PC-3 (cell line): ENCODE data around the gene SNED1. TPM values are rescaled to one million over a fixed set of nuclear protein-coding genes. Genes with fewer than 3 reads are reported as not detected.

Experiments used
- ATAC-seq: fragments of 200-7000 bp; cut with Tn5 transposase; 2 replicates; pipeline ENCODE4 v1.9.1; 2020; ENCODE audit warnings: mild to moderate bottlenecking, moderate library complexity
- BruUV-seq: library from RNA; stranded (reverse); fragments of 400-500 nt; replicated peaks from 2 replicates; lab custom pipeline; 2021; lab: Mats Ljungman, UMichigan
- CTCF ChIA-PET: fragments of 300-600 bp; sonication (Branson Sonifier 250); formaldehyde crosslinking; loops from one replicate; lab custom pipeline; 2022; ENCODE audit warnings: antibody characterized with exemption; lab: Charles Lee
- POLR2A ChIA-PET: fragments of 300-600 bp; sonication (Branson Sonifier 250); formaldehyde crosslinking; loops from one replicate; lab custom pipeline; 2022; ENCODE audit warnings: antibody characterized with exemption; ENCODE audit not compliant: unreplicated experiment; lab: Charles Lee
- DNase-seq: peaks from one replicate; pipeline ENCODE4 v3.0.0-alpha.2; 2015
- H2AFZ ChIP-seq: fragments of 300-600 bp; sonication (generic); 2 replicates; pipeline ENCODE4 v1.6.0; 2016; ENCODE audit warnings: antibody characterized with exemption, low read length
- H3F3A ChIP-seq: fragments of 300-600 bp; sonication (generic); one replicate; pipeline ENCODE4 v1.6.0; 2017; ENCODE audit warnings: antibody characterized with exemption, low read length, control low read depth, mild to moderate bottlenecking; ENCODE audit not compliant: unreplicated experiment
- H3K27ac ChIP-seq: fragments of 300-600 bp; sonication (generic); 2 replicates; pipeline ENCODE4 v1.5.1; 2016; ENCODE audit warnings: mild to moderate bottlenecking, low read length
- H3K27me3 ChIP-seq: fragments of 300-600 bp; sonication (generic); 2 replicates; pipeline ENCODE4 v1.6.1; 2016; ENCODE audit warnings: low read length, mixed read lengths
- H3K36me3 ChIP-seq: fragments of 300-600 bp; sonication (generic); 2 replicates; pipeline ENCODE4 v1.6.1; 2016; ENCODE audit warnings: low read depth, mixed run types, low read length, mixed read lengths
- H3K4me1 ChIP-seq: fragments of 300-600 bp; sonication (generic); 2 replicates; pipeline ENCODE4 v1.5.1; 2016; ENCODE audit warnings: low read length; ENCODE audit not compliant: insufficient read depth
- H3K4me2 ChIP-seq: fragments of 300-600 bp; sonication (generic); 2 replicates; pipeline ENCODE4 v1.6.0; 2016; ENCODE audit warnings: low read length
- H3K4me3 ChIP-seq: fragments of 300-600 bp; sonication (generic); 2 replicates; pipeline ENCODE4 v1.5.1; 2016; ENCODE audit warnings: mild to moderate bottlenecking, low read length, mixed read lengths
- H3K79me2 ChIP-seq: fragments of 300-600 bp; sonication (generic); 2 replicates; pipeline ENCODE4 v1.6.1; 2017; ENCODE audit warnings: low read length, mixed read lengths
- H3K9ac ChIP-seq: fragments of 300-600 bp; sonication (generic); 2 replicates; pipeline ENCODE4 v1.6.0; 2016; ENCODE audit warnings: mild to moderate bottlenecking, low read length
- H3K9me2 ChIP-seq: fragments of 300-600 bp; sonication (generic); replicated peaks from 2 replicates; pipeline ENCODE4 v1.6.1; 2016; ENCODE audit warnings: mixed run types, low read length, mixed read lengths
- H3K9me3 ChIP-seq: fragments of 300-600 bp; sonication (generic); 2 replicates; pipeline ENCODE4 v1.6.1; 2016; ENCODE audit warnings: low read length, mixed read lengths
- H4K20me1 ChIP-seq: fragments of 300-600 bp; sonication (generic); 2 replicates; pipeline ENCODE4 v1.6.1; 2016; ENCODE audit warnings: low read length, mixed read lengths
- EZH2 ChIP-seq: fragments of 300-600 bp; sonication (generic); IDR thresholded peaks from one replicate; pipeline ENCODE4 v1.6.1; 2017; ENCODE audit warnings: antibody characterized with exemption, mild to moderate bottlenecking, low read length; ENCODE audit not compliant: unreplicated experiment
- EZH2phosphoT487 ChIP-seq: fragments of 300-600 bp; sonication (generic); IDR thresholded peaks from 2 replicates; pipeline ENCODE4 v1.6.1; 2018; ENCODE audit warnings: mild to moderate bottlenecking, antibody characterized with exemption, low read length, borderline replicate concordance
- intact Hi-C: fragments of 100-400 bp; cut with micrococcal nuclease; formaldehyde crosslinking; loops from 2 replicates; pipeline ENCODE4 v1.9.0; 2023
- total RNA-seq: library from RNA; depleted of rRNA; stranded (reverse); fragments of >200 nt; gene quantifications from 2 replicates; pipeline ENCODE4 v1.2.3, GENCODE V29; 2014
- TF ChIP-seq, protein P1 (sequence below): fragments of 300-600 bp; sonication (generic); conservative IDR thresholded peaks from 2 replicates; pipeline ENCODE4 v1.5.1; 2017; ENCODE audit warnings: antibody characterized with exemption, low read depth, mild to moderate bottlenecking, low read length

The SNED1 gene
- total RNA-seq, 1 experiment from 2014 or later, result 0.66 TPM

DNA sequence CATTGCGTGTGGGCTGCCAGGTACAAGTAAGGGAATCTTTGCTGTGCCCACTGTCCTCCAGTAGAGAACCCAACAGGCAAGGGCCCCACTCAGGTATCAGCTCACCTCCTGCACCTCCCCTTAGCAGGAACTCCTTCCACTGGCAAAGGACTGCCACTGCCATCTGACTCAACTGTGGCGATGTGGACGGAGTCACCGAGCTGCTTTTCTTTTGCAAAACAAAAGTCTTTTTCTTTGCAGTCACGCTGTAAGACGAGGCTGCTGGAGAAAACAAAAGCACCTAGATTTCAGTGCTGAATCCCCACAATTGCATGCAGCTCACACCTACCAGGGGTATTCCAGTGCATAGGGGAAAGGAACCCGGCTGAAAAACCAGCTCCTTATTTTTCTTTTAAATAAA is 95.8 kb downstream of the SNED1 start:
- H3K9me2 ChIP-seq, result no peaks in the 10 kb centered on the region
- CTCF ChIA-PET, result no interaction called here

DNA sequence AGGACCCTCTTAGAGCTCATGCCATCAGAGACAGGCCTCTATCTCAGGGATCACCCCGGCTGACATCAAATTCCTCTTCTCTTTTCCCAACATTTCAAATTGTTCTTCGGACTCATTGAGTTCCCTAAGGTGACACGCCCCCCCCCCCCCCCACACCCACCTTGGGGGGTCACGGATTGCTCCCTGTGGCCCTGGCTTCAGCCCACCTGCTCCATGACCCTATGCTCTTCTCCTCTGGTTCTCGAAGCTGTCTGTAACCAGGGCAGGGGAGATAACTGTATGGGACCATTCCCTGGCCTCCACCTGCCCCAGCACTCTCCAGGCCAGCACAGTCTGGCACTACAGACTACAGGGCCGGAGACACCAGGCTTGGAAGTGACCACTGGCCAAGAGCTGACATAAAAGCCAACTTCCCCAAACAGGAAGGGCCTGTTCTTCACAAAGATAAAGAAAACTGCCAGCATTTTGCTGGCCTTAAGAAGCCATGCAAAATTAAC is 96.6 kb downstream of the SNED1 start:
- POLR2A ChIA-PET, result no interaction called here
- no peak for TF ChIP-seq EZH2
- TF ChIP-seq, protein P1, sequence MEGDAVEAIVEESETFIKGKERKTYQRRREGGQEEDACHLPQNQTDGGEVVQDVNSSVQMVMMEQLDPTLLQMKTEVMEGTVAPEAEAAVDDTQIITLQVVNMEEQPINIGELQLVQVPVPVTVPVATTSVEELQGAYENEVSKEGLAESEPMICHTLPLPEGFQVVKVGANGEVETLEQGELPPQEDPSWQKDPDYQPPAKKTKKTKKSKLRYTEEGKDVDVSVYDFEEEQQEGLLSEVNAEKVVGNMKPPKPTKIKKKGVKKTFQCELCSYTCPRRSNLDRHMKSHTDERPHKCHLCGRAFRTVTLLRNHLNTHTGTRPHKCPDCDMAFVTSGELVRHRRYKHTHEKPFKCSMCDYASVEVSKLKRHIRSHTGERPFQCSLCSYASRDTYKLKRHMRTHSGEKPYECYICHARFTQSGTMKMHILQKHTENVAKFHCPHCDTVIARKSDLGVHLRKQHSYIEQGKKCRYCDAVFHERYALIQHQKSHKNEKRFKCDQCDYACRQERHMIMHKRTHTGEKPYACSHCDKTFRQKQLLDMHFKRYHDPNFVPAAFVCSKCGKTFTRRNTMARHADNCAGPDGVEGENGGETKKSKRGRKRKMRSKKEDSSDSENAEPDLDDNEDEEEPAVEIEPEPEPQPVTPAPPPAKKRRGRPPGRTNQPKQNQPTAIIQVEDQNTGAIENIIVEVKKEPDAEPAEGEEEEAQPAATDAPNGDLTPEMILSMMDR, result no peak
- no peak for TF ChIP-seq EZH2phosphoT487
- BruUV-seq, result no TSS peak

More for the DNA sequence above, 95.8 kb downstream of the SNED1 start:
- H3K27ac ChIP-seq, result no peak overlapping the region
- TF ChIP-seq, protein P1, result no peak
- TF ChIP-seq EZH2phosphoT487, result no peak
- DNase-seq (no peak), ATAC-seq (no peak)
- no peaks in the 10 kb centered on the region for H3K79me2 ChIP-seq
- intact Hi-C loops, result no loop called here
- H2AFZ ChIP-seq, result no peak overlapping the region
- H3K4me1 ChIP-seq, result no peaks in the 10 kb centered on the region
- no TSS peak for BruUV-seq
- no peak overlapping the region for H3K9ac ChIP-seq
- POLR2A ChIA-PET, result no interaction called here
- no peaks in the 10 kb centered on the region for H3K9me3 ChIP-seq
- H4K20me1 ChIP-seq, result no peaks in the 10 kb centered on the region
- H3F3A ChIP-seq, result no peaks in the 10 kb centered on the region
- H3K4me3 ChIP-seq, result no peak overlapping the region
- no peak overlapping the region for H3K4me2 ChIP-seq
- no peaks in the 10 kb centered on the region for H3K27me3 ChIP-seq
- H3K36me3 ChIP-seq, result no peaks in the 10 kb centered on the region

DNA sequence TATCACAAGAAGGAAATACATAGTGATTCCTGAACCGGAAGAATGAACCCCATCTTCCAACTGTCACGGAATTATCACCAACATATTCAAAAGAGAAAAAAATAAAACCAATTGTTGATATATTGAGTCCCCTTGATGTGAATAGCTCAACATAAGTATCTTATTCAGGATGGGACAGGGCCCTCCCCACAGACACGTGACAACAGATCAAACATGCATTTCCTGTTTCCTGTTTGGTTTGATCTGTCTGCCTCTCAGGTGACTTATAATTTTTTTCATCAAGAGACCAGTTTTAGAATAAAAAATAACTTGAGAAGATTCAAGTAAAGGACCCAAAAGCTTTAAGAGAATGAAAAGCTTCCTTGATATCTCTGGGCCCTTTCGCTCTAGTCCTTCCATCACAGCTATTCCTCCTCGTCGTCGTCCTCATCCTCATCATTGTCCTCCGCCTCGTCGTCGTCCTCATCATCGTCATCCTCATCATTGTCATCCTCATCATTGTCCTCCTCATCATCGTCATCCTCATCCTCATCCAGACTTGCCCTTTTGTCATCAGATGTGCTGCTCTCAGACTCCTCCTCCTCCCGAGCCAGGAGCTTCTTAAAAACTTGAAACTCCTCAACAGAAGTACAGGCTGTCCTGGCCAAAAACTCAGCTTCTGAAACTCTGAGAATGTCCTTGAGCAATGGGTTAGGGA is 97.3 kb downstream of the SNED1 start:
- Histone ChIP-seq H3K9me2 (no peaks in the 10 kb centered on the region), H3K4me3 (no peak overlapping the region), H2AFZ (no peak overlapping the region), H3K36me3 (no peaks in the 10 kb centered on the region), H3K79me2 (peaks cover 3% of the 10 kb centered on the region), H3K4me2 (no peak overlapping the region), H3K27ac (no peak overlapping the region), H3K4me1 (no peaks in the 10 kb centered on the region), H3K9me3 (no peaks in the 10 kb centered on the region), H3K27me3 (no peaks in the 10 kb centered on the region), H4K20me1 (no peaks in the 10 kb centered on the region), H3F3A (no peaks in the 10 kb centered on the region), H3K9ac (no peak overlapping the region)
- POLR2A ChIA-PET, result no interaction called here
- CTCF ChIA-PET, result no interaction called here
- TF ChIP-seq EZH2, result no peak
- TF ChIP-seq EZH2phosphoT487, result no peak
- TF ChIP-seq, protein P1, result no peak
- no TSS peak for BruUV-seq
- intact Hi-C loops, result no loop called here
- no peak for ATAC-seq
- no peak for DNase-seq

More for the DNA sequence above, 96.6 kb downstream of the SNED1 start:
- no peaks in the 10 kb centered on the region for H3F3A ChIP-seq
- H3K4me2 ChIP-seq, result no peak overlapping the region
- no peaks in the 10 kb centered on the region for H3K4me1 ChIP-seq
- no peak overlapping the region for H3K4me3 ChIP-seq
- H3K79me2 ChIP-seq, result no peaks in the 10 kb centered on the region
- H3K36me3 ChIP-seq, result no peaks in the 10 kb centered on the region
- no peaks in the 10 kb centered on the region for H4K20me1 ChIP-seq
- H3K9ac ChIP-seq, result no peak overlapping the region
- H3K9me2 ChIP-seq, result no peaks in the 10 kb centered on the region
- H3K27me3 ChIP-seq, result no peaks in the 10 kb centered on the region
- H2AFZ ChIP-seq, result no peak overlapping the region
- H3K27ac ChIP-seq, result no peak overlapping the region
- ATAC-seq, result no peak
- H3K9me3 ChIP-seq, result no peaks in the 10 kb centered on the region
- intact Hi-C loops, result no loop called here
- CTCF ChIA-PET, result no interaction called here
- no peak for DNase-seq
